ENCODE data around the gene DPPA3.
"Not testable (repeated sequence)": the region's sequence is repeated elsewhere in the genome, so short reads cannot be mapped to it uniquely, and the experiment has no call there.

The DPPA3 gene

GRCh38 chr12:7731486-7731885 lies 20.3 kb downstream of the DPPA3 start:
- no peak for DNase-seq

- DNase-seq = no peak
These were observed 21.8 kb downstream of the DPPA3 start for GRCh38 chr12:7732993-7733392.

GRCh38 chr12:7747246-7747645 lies 36.0 kb downstream of the DPPA3 start, which contains the start of gene CLEC4C:
Gene CLEC4C, minus strand, starts transcription at chr12:7747375. Its CDS starts 27 bp downstream, at chr12:7747348.
- DNase-seq = no peak

- no peak for DNase-seq
These were observed 37.6 kb downstream of the DPPA3 start for GRCh38 chr12:7748852-7749251.

- DNase-seq = no peak
These were observed 38.2 kb downstream of the DPPA3 start for GRCh38 chr12:7749442-7749841.

- no peak for DNase-seq
These were observed 39.1 kb downstream of the DPPA3 start for GRCh38 chr12:7750350-7750749.

GRCh38 chr12:7751394-7751793 lies 40.2 kb downstream of the DPPA3 start:
- DNase-seq = no peak

GRCh38 chr12:7751941-7752922 lies 41.0 kb downstream of the DPPA3 start:
- not testable (repeated sequence) for DNase-seq

GRCh38 chr12:7755668-7756067 lies 44.4 kb downstream of the DPPA3 start:
- not testable (repeated sequence) for DNase-seq

- DNase-seq = no peak
These were observed 45.8 kb downstream of the DPPA3 start for GRCh38 chr12:7756993-7757392.

- no peak for DNase-seq
These were observed 47.5 kb downstream of the DPPA3 start for GRCh38 chr12:7758766-7759140.

Measured in right forelimb (tissue), 1 donor.